Ectodermal cell (in vitro differentiated cells): ENCODE data around the gene TMEM202.
"Not testable (repeated sequence)": the region's sequence is repeated elsewhere in the genome, so short reads cannot be mapped to it uniquely, and the experiment has no call there.

Source experiments
- H3K27ac ChIP-seq: 2 replicates; pipeline ENCODE4 v1.7.0; 2013; ENCODE audit warnings: mild to moderate bottlenecking, low read depth, low read length; ENCODE audit not compliant: insufficient read depth, poor library complexity, severe bottlenecking
- H3K27me3 ChIP-seq: 2 replicates; pipeline ENCODE4 v1.7.0; 2013; ENCODE audit warnings: mild to moderate bottlenecking, low read length; ENCODE audit not compliant: insufficient read depth, control insufficient read depth, poor library complexity, severe bottlenecking
- H3K36me3 ChIP-seq: one replicate; pipeline ENCODE4 v1.7.0; 2013; ENCODE audit warnings: low read length; ENCODE audit not compliant: control insufficient read depth, insufficient read depth
- H3K4me1 ChIP-seq: one replicate; pipeline ENCODE4 v1.7.0; 2013; ENCODE audit warnings: low read length; ENCODE audit not compliant: control insufficient read depth, insufficient read depth
- H3K4me3 ChIP-seq: 2 replicates; pipeline ENCODE4 v1.7.0; 2013; ENCODE audit warnings: low read depth, low read length, control low read depth; ENCODE audit not compliant: insufficient read depth
- H3K9me3 ChIP-seq: 2 replicates; pipeline ENCODE4 v1.7.0; 2013; ENCODE audit warnings: mild to moderate bottlenecking, low read length, moderate library complexity; ENCODE audit not compliant: control insufficient read depth
- WGBS, 2 experiments: methylation state at CpG; one replicate each; pipeline ENCODE4 v1.1.7; 2013; ENCODE audit warnings: missing lambda C conversion rate in 2 of 2; 5-methylcytosine and 5-hydroxymethylcytosine counted together

Gene TMEM202

GRCh38 chr15:72420576-72420975 lies 22.5 kb downstream of the TMEM202 start:
- Histone ChIP-seq H3K36me3 (no peaks in the 10 kb centered on the region), H3K4me1 (no peaks in the 10 kb centered on the region), H3K27ac (no peak overlapping the region), H3K4me3 (no peak overlapping the region), H3K9me3 (no peaks in the 10 kb centered on the region), H3K27me3 (peaks cover 8% of the 10 kb centered on the region)
- 90 to 92% methylated on average over 1 to 2 of the region's 2 CpGs for WGBS, 2 experiments

DNA sequence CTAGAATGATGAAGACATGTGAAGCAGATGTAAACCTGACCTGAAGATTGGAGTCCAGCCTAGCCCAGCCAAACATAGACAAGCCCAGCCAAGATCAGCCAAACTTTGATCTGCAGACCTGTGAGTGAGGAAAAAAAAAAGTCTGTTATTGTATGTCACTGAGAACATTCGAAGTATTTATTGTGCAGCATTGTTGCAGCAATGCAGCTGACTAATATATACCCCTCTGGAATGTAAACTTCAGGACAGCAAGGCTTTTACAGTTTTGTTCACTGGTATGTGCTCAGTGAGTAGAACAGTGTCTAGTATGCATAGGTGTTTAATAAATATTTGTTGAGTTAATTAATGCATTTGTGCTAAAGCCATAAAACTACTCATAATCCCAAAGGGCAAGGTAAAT lies 23.4 kb downstream of the TMEM202 start:
- WGBS, 2 experiments, result 78 to 87% methylated on average over 1 of the region's 1 CpG
- no peak overlapping the region for H3K27ac ChIP-seq
- H3K36me3 ChIP-seq, result no peaks in the 10 kb centered on the region
- H3K4me3 ChIP-seq, result no peak overlapping the region
- H3K9me3 ChIP-seq, result no peaks in the 10 kb centered on the region
- no peaks in the 10 kb centered on the region for H3K4me1 ChIP-seq
- H3K27me3 ChIP-seq, result peaks cover 8% of the 10 kb centered on the region

DNA sequence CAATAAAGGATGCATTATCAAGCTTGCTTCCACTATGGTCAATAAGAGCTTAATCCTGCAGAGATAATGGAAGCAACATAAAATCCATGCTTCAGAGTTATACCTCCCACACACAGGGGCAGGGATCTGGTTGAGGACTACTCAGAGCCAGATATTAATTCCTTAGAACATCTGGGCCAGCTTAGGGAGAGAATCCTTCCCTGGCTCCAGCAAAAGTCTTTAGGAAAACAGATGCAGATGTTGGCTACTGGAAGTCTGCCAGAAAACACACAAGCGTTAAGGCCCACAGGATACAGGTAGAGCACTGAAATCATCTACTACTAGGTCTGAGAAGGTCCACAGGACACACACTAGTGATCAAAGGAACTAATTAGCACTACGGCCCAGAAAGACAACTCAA lies 25.2 kb downstream of the TMEM202 start:
- H3K9me3 ChIP-seq, result no peaks in the 10 kb centered on the region
- H3K4me1 ChIP-seq, result no peaks in the 10 kb centered on the region
- H3K27ac ChIP-seq, result no peak overlapping the region
- H3K27me3 ChIP-seq, result peaks cover 8% of the 10 kb centered on the region
- WGBS, 2 experiments, result 88 to 90% methylated on average over 2 of the region's 2 CpGs
- no peak overlapping the region for H3K4me3 ChIP-seq
- no peaks in the 10 kb centered on the region for H3K36me3 ChIP-seq

DNA sequence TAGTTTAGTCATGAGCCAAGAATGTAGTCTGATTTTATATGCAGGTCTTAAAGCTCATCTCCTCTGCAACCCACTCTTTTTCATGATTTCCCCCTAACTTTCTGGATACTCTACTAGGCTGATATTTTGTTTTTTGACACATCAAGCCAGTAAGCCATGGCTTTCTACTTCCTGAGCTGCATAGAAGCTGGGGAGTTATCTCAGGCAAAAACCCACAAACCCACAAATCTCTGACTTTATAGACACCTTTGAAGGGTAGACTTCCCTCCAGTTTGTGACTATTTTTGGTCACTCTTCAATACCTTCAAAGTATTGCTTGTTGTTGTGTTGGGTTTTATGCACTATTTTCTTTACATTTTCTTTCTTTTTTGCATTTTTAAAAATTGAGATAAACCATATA lies 28.6 kb downstream of the TMEM202 start:
- Histone ChIP-seq H3K9me3 (no peaks in the 10 kb centered on the region), H3K36me3 (no peaks in the 10 kb centered on the region), H3K4me3 (no peak overlapping the region), H3K27me3 (peaks cover 3% of the 10 kb centered on the region), H3K4me1 (no peaks in the 10 kb centered on the region), H3K27ac (no peak overlapping the region)

- Histone ChIP-seq H3K27ac (no peak overlapping the region), H3K4me1 (no peaks in the 10 kb centered on the region), H3K27me3 (no peaks in the 10 kb centered on the region), H3K36me3 (no peaks in the 10 kb centered on the region), H3K4me3 (no peak overlapping the region), H3K9me3 (no peaks in the 10 kb centered on the region)
- WGBS, 2 experiments, result 86 to 92% methylated on average over 1 of the region's 1 CpG
Measured at GRCh38 chr15:72437650-72438316, 39.7 kb downstream of the TMEM202 start.

- H3K27ac ChIP-seq, H3K9me3 ChIP-seq, H3K27me3 ChIP-seq, H3K36me3 ChIP-seq, H3K4me1 ChIP-seq, H3K4me3 ChIP-seq: not testable (repeated sequence)
- 87 to 88% methylated on average over 3 of the region's 5 CpGs for WGBS, 2 experiments
Measured at GRCh38 chr15:72442848-72443247, 44.7 kb downstream of the TMEM202 start.

DNA sequence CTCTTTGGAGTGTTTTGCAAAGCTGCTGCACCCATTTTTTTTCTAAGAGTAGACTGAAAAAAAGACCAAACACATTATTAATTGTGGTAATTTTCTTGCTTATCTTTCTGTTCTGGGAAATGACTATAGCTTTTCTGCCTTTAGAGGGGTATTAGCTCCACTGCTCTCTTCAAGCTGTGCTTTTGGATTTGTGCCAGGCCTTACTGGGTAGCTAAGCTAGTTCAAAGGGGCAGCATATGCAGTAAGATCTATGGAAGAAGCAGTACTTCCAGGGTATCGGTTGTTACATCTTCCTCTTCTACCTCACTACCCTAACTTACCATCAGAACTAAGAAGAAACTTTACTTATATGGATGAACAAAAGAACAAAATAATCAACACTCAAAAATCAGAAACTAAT lies 47.3 kb downstream of the TMEM202 start:
- H3K9me3 ChIP-seq, result no peaks in the 10 kb centered on the region
- no peak overlapping the region for H3K27ac ChIP-seq
- no peaks in the 10 kb centered on the region for H3K27me3 ChIP-seq
- H3K36me3 ChIP-seq, result no peaks in the 10 kb centered on the region
- H3K4me1 ChIP-seq, result no peaks in the 10 kb centered on the region
- 92 to 93% methylated on average over 1 of the region's 1 CpG for WGBS, 2 experiments
- H3K4me3 ChIP-seq, result no peak overlapping the region

DNA sequence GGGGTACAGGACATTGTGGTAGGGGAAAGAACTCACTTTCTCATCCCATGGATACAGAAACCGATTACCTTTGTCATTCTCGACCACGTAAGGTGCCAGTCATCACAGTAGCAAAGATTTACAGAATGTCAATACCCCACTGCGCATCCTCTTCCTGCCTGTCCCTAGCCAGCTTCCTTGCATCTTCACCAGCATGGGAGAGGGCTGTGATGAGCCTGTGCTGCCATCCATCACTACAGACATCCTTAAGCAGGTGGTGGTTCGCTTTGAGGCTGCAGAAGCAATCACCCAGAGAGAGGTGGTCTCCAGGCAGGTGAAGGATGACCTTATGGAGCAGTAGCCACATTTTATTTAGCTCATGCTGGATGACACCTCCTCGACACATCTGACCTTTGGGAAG lies 52.7 kb downstream of the TMEM202 start:
- H3K4me1 ChIP-seq, result no peaks in the 10 kb centered on the region
- H3K27me3 ChIP-seq, result no peaks in the 10 kb centered on the region
- no peaks in the 10 kb centered on the region for H3K36me3 ChIP-seq
- WGBS, 2 experiments, result 91 to 93% methylated on average over 6 of the region's 6 CpGs
- H3K4me3 ChIP-seq, result no peak overlapping the region
- no peak overlapping the region for H3K27ac ChIP-seq
- no peaks in the 10 kb centered on the region for H3K9me3 ChIP-seq

GRCh38 chr15:72451224-72451623 lies 53.1 kb downstream of the TMEM202 start:
- WGBS, 2 experiments, result 91% methylated on average over 9 of the region's 9 CpGs
- Histone ChIP-seq H3K27me3 (no peaks in the 10 kb centered on the region), H3K4me1 (no peaks in the 10 kb centered on the region), H3K9me3 (no peaks in the 10 kb centered on the region), H3K27ac (no peak overlapping the region), H3K4me3 (no peak overlapping the region), H3K36me3 (no peaks in the 10 kb centered on the region)

DNA sequence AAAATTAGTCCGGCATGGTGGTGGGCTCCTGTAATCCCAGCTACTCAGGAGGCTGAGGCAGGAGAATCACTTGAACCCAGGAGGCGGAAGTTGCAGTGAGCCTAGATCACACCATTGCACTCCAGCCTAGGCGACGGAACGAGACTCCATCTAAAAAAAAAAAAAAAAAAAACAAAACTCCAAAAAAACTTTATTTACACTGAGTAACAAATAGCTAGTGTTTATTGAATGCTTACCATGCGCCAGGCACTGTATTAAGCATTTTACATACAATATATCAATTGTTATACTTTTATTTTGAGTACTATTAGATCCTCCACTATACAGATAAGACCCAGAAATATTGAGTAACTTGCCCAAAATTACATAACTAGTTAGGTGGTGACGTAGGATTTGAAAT lies 58.6 kb downstream of the TMEM202 start:
- H3K4me3 ChIP-seq, result no peak overlapping the region
- H3K9me3 ChIP-seq, result no peaks in the 10 kb centered on the region
- H3K27me3 ChIP-seq, result no peaks in the 10 kb centered on the region
- H3K27ac ChIP-seq, result no peak overlapping the region
- 89 to 92% methylated on average over 3 of the region's 7 CpGs for WGBS, 2 experiments
- no peaks in the 10 kb centered on the region for H3K4me1 ChIP-seq
- H3K36me3 ChIP-seq, result no peaks in the 10 kb centered on the region
